HL-60 (cell line): ENCODE data around the gene ATRN.

ENCODE experiments used
- DNase-seq, 2 experiments: peaks; one replicate each; pipeline ENCODE4 v3.0.0-alpha.2; 2010 to 2020; ENCODE audit warnings: low read depth in 1 of 2, low spot score in 1 of 2
- H3K27ac ChIP-seq: fragments of 250-450 bp; sonication (Bioruptor Pico); replicated peaks from 2 replicates; pipeline ENCODE4 v1.5.1; 2020; ENCODE audit warnings: mild to moderate bottlenecking, moderate library complexity
- H3K27me3 ChIP-seq: fragments of 250-450 bp; sonication (Bioruptor Pico); 2 replicates; pipeline ENCODE4 v1.5.1; 2021; ENCODE audit warnings: mild to moderate bottlenecking, moderate library complexity; ENCODE audit not compliant: insufficient read depth, poor library complexity, severe bottlenecking
- H3K4me3 ChIP-seq: replicated peaks from 2 replicates; pipeline ENCODE4 v1.5.1; 2011; ENCODE audit warnings: mild to moderate bottlenecking, control low read depth, low read length; ENCODE audit not compliant: insufficient read depth
- CTCF ChIP-seq: IDR thresholded peaks from one replicate; pipeline ENCODE4 v1.5.1; 2011; ENCODE audit warnings: low read length, control low read depth, inconsistent platforms; ENCODE audit not compliant: insufficient read depth
- GABPA ChIP-seq: IDR thresholded peaks from 2 replicates; pipeline ENCODE4 v1.6.1; 2012; ENCODE audit warnings: low read depth
- POLR2AphosphoS5 ChIP-seq: IDR thresholded peaks from 2 replicates; pipeline ENCODE4 v1.6.1; 2012; ENCODE audit warnings: low read depth
- SPI1 ChIP-seq: IDR thresholded peaks from 2 replicates; pipeline ENCODE4 v1.6.1; 2012; ENCODE audit warnings: low read depth, mild to moderate bottlenecking, borderline replicate concordance
- TF ChIP-seq, protein P1 (sequence below): IDR thresholded peaks from 2 replicates; pipeline ENCODE4 v1.6.1; 2012; ENCODE audit warnings: low read depth; ENCODE audit not compliant: insufficient replicate concordance

ATRN gene

DNA sequence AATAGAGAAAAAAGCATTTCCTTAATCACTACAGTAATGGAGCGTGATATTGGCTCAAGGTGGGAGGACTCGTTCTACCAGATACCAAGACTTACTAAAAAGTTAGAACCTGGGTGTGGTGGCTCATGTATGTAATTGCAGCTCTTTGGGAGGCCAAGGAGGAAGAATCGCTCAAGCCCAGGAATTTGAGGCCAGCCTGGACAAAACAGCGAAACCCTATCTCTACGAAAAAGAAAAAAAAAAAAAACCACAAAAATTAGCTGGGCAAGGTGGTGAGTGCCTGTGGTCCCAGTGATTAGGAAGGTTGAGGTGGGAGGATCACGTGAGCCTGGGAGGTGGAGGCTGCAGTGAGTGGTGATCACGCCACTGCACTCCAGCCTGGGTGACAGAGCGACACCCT, 24.0 kb upstream of the ATRN start:
- Histone ChIP-seq H3K27me3 (no peaks in the 10 kb centered on the region), H3K27ac (no peak overlapping the region), H3K4me3 (no peak overlapping the region)
- no peak for TF ChIP-seq GABPA
- no peak for TF ChIP-seq SPI1
- TF ChIP-seq, protein P1, sequence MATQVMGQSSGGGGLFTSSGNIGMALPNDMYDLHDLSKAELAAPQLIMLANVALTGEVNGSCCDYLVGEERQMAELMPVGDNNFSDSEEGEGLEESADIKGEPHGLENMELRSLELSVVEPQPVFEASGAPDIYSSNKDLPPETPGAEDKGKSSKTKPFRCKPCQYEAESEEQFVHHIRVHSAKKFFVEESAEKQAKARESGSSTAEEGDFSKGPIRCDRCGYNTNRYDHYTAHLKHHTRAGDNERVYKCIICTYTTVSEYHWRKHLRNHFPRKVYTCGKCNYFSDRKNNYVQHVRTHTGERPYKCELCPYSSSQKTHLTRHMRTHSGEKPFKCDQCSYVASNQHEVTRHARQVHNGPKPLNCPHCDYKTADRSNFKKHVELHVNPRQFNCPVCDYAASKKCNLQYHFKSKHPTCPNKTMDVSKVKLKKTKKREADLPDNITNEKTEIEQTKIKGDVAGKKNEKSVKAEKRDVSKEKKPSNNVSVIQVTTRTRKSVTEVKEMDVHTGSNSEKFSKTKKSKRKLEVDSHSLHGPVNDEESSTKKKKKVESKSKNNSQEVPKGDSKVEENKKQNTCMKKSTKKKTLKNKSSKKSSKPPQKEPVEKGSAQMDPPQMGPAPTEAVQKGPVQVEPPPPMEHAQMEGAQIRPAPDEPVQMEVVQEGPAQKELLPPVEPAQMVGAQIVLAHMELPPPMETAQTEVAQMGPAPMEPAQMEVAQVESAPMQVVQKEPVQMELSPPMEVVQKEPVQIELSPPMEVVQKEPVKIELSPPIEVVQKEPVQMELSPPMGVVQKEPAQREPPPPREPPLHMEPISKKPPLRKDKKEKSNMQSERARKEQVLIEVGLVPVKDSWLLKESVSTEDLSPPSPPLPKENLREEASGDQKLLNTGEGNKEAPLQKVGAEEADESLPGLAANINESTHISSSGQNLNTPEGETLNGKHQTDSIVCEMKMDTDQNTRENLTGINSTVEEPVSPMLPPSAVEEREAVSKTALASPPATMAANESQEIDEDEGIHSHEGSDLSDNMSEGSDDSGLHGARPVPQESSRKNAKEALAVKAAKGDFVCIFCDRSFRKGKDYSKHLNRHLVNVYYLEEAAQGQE: no peak
- no peak for DNase-seq

- TF ChIP-seq, protein P1: no peak
- no peak for TF ChIP-seq CTCF
- Histone ChIP-seq H3K27ac (peak overlapping the region; percentile 29; the same call in 1 of the 2 replicates), H3K4me3 (no peak overlapping the region), H3K27me3 (no peaks in the 10 kb centered on the region)
- peak in 1 of 2 experiments; percentile 75 for DNase-seq
These were observed 23.5 kb upstream of the ATRN start for GRCh38 chr20:3447321-3447720.

- Histone ChIP-seq H3K27ac (no peak overlapping the region), H3K27me3 (no peaks in the 10 kb centered on the region), H3K4me3 (no peak overlapping the region)
- no peak for DNase-seq
- TF ChIP-seq GABPA (no peak), SPI1 (no peak), CTCF (no peak), POLR2AphosphoS5 (no peak)
- TF ChIP-seq, protein P1: no peak
These were observed 21.5 kb upstream of the ATRN start for GRCh38 chr20:3449319-3449718.

DNA sequence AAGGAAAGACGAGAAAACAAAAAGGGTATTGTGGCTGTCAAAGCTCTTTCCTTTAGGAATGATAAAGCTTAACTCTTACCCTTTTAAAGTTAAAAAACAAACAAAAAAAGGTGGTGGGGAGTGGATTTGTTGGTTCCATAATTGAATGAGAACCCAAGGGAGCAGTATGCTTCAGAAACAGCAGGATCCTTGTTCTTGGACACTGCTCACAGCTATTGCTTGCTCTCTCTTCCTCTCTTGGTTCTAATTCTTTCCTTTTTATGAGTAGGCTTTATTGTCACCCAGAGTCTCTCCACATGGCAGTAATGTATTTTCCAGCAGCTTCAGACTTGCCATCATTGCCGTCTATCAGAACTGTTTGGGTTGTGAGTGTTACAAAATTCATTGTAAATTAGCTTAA, 18.7 kb upstream of the ATRN start:
- DNase-seq: no peak
- Histone ChIP-seq H3K4me3 (no peak overlapping the region), H3K27me3 (no peaks in the 10 kb centered on the region), H3K27ac (no peak overlapping the region)
- TF ChIP-seq, protein P1: no peak
- TF ChIP-seq CTCF (no peak), POLR2AphosphoS5 (no peak), SPI1 (no peak), GABPA (no peak)
